ENCODE measurements around the gene CIZ1.

DNA sequence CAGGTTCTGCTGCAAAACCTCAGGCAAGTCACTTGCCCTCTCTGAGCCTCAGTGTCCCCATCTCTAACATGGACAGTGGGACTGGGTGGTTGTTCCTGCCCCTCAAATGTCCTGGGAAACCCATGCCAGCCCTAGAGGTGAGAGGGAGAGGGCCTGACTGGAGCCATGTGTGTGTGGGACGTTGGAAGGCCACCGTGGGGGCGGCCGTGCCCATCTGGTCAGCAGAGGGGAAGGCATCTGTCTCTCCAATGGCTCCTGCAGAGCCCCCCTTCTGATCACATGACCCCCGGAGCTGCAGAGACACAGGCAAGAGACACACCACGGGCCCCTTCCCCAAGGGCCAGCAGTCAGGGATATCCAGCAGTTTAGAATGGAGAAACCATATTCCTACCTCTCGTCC is 13.5 kb upstream of the CIZ1 start:
- no peak for TF ChIP-seq POLR2A (IDR thresholded peaks at IDR 0.05)
- TF ChIP-seq, protein P1, sequence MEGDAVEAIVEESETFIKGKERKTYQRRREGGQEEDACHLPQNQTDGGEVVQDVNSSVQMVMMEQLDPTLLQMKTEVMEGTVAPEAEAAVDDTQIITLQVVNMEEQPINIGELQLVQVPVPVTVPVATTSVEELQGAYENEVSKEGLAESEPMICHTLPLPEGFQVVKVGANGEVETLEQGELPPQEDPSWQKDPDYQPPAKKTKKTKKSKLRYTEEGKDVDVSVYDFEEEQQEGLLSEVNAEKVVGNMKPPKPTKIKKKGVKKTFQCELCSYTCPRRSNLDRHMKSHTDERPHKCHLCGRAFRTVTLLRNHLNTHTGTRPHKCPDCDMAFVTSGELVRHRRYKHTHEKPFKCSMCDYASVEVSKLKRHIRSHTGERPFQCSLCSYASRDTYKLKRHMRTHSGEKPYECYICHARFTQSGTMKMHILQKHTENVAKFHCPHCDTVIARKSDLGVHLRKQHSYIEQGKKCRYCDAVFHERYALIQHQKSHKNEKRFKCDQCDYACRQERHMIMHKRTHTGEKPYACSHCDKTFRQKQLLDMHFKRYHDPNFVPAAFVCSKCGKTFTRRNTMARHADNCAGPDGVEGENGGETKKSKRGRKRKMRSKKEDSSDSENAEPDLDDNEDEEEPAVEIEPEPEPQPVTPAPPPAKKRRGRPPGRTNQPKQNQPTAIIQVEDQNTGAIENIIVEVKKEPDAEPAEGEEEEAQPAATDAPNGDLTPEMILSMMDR (IDR thresholded peaks at IDR 0.05) = no peak

Data from vagina (tissue), 2 donors.